OCI-LY3 (cell line): ENCODE data around the gene CDH23.

ENCODE experiments used
- CTCF ChIP-seq: fragments of 200-600, 300-600 bp; sonication (generic); IDR thresholded peaks from 2 replicates; pipeline ENCODE4 v1.5.1; 2014; ENCODE audit warnings: antibody characterized with exemption, low read length, low read depth
- EZH2phosphoT487 ChIP-seq: fragments of 200-600 bp; shearing (Covaris generic); IDR thresholded peaks from 2 replicates; pipeline ENCODE4 v1.6.1; 2018; ENCODE audit warnings: antibody characterized with exemption, mixed run types, low read depth

GRCh38 chr10:71661060-71661622, 264.4 kb downstream of the CDH23 start:
- TF ChIP-seq CTCF (no peak), EZH2phosphoT487 (no peak)
